ENCODE results near the gene RGS11. TPM values are rescaled to one million over a fixed set of nuclear protein-coding genes. Genes with fewer than 3 reads are reported as not detected.
A peak's percentile ranks its signal among the peaks of the same experiment; 100 is the strongest.

RGS11 gene
- polyA plus RNA-seq, 1 donor (not counting 4 experiments of a cell fraction or from before 2014, with no cell fraction given) = not detected

- Histone ChIP-seq H3K4me1 (ENCODE audit: control insufficient read depth, extremely low read depth, insufficient read depth, low read length) (peaks cover 13% of the 10 kb centered on the region), H3K4me3 (ENCODE audit: control insufficient read depth in 2 of 3, extremely low read depth in 1 of 3, insufficient read depth in 2 of 3, low read depth in 1 of 3, low read length in 3 of 3) (peak overlapping the region; percentile 95 to 99 (median 98)), H3K9ac (ENCODE audit: control insufficient read depth, extremely low read depth, insufficient read depth, low read length) (no peak overlapping the region), H3K36me3 (ENCODE audit: control insufficient read depth in 2 of 2, extremely low read depth in 1 of 2, insufficient read depth in 2 of 2, low read length in 2 of 2) (peaks cover 10 to 16% of the 10 kb centered on the region in 2 experiments), H3K9me3 (ENCODE audit: control insufficient read depth, low read depth, low read length) (no peaks in the 10 kb centered on the region), H4K20me1 (ENCODE audit: control insufficient read depth, extremely low read depth, insufficient read depth, low read length) (peaks cover 12% of the 10 kb centered on the region), H3K27me3 (ENCODE audit: control insufficient read depth, extremely low read depth, insufficient read depth, low read length) (no peaks in the 10 kb centered on the region), H3K9me1 (ENCODE audit: control insufficient read depth, extremely low read depth, insufficient read depth, low read length) (no peaks in the 10 kb centered on the region), H3K4me2 (ENCODE audit: control insufficient read depth, extremely low read depth, insufficient read depth, low read depth, low read length) (peak overlapping the region; percentile 87), H3K27ac (ENCODE audit: control insufficient read depth, insufficient read depth, low read length) (no peak overlapping the region), H3K79me2 (ENCODE audit: control insufficient read depth, insufficient read depth, low read length) (peaks cover 39% of the 10 kb centered on the region), H2AFZ (ENCODE audit: control insufficient read depth, low read length) (peak overlapping the region; percentile 96)
- dilution Hi-C loops (cut with MboI; ENCODE audit: extremely low pct_ligation_motif_present, low sequenced_read_pairs) = no loop called here
- FAIRE-seq (no peak), DNase-seq (ENCODE audit: low read depth, low spot score) (no peak)
- TF ChIP-seq EZH2 (IDR thresholded peaks at IDR 0.05; ENCODE audit: low read length) = no peak
- no peak for TF ChIP-seq CTCF (optimal IDR thresholded peaks at IDR 0.05 in 1 of 3, IDR thresholded peaks at IDR 0.05 in 1 of 3, conservative IDR thresholded peaks at IDR 0.05 in 1 of 3; ENCODE audit: extremely low read depth in 1 of 3, insufficient read depth in 2 of 3, low read length in 3 of 3)
These were observed 45.9 kb downstream of the RGS11 start for GRCh38 chr16:229731-230281.

GRCh38 chr16:228852-229730 lies 46.7 kb downstream of the RGS11 start, which contains the start of gene LUC7L:
TSS of gene LUC7L (minus strand) at chr16:229449. CDS start at chr16:229339, 110 bp downstream.
- FAIRE-seq (no peak), DNase-seq (ENCODE audit: low read depth, low spot score) (no peak)
- H2AFZ ChIP-seq (ENCODE audit: control insufficient read depth, low read length) = peak within 1 kb of the TSS; percentile 96
- H4K20me1 ChIP-seq (ENCODE audit: control insufficient read depth, extremely low read depth, insufficient read depth, low read length) = peaks cover 15% of the 10 kb centered on the region
- H3K27me3 ChIP-seq (ENCODE audit: control insufficient read depth, extremely low read depth, insufficient read depth, low read length) = no peaks in the 10 kb centered on the region
- H3K9me3 ChIP-seq (ENCODE audit: control insufficient read depth, low read depth, low read length) = no peaks in the 10 kb centered on the region
- H3K4me1 ChIP-seq (ENCODE audit: control insufficient read depth, extremely low read depth, insufficient read depth, low read length) = peaks cover 13% of the 10 kb centered on the region
- peak within 1 kb of the TSS; percentile 94 for H3K9ac ChIP-seq (ENCODE audit: control insufficient read depth, extremely low read depth, insufficient read depth, low read length)
- H3K4me2 ChIP-seq (ENCODE audit: control insufficient read depth, extremely low read depth, insufficient read depth, low read depth, low read length) = peak within 1 kb of the TSS; percentile 87
- peak within 1 kb of the TSS; percentile 95 to 99 (median 98) for H3K4me3 ChIP-seq (ENCODE audit: control insufficient read depth in 2 of 3, extremely low read depth in 1 of 3, insufficient read depth in 2 of 3, low read depth in 1 of 3, low read length in 3 of 3)
- dilution Hi-C loops (cut with MboI; ENCODE audit: extremely low pct_ligation_motif_present, low sequenced_read_pairs) = no loop called here
- peaks cover 11 to 18% of the 10 kb centered on the region in 2 experiments for H3K36me3 ChIP-seq (ENCODE audit: control insufficient read depth in 2 of 2, extremely low read depth in 1 of 2, insufficient read depth in 2 of 2, low read length in 2 of 2)
- peak within 1 kb of the TSS; percentile 90 for H3K27ac ChIP-seq (ENCODE audit: control insufficient read depth, insufficient read depth, low read length)
- no peak for TF ChIP-seq EZH2 (IDR thresholded peaks at IDR 0.05; ENCODE audit: low read length)
- no peak for TF ChIP-seq CTCF (optimal IDR thresholded peaks at IDR 0.05 in 1 of 3, IDR thresholded peaks at IDR 0.05 in 1 of 3, conservative IDR thresholded peaks at IDR 0.05 in 1 of 3; ENCODE audit: extremely low read depth in 1 of 3, insufficient read depth in 2 of 3, low read length in 3 of 3)
- no peaks in the 10 kb centered on the region for H3K9me1 ChIP-seq (ENCODE audit: control insufficient read depth, extremely low read depth, insufficient read depth, low read length)
- H3K79me2 ChIP-seq (ENCODE audit: control insufficient read depth, insufficient read depth, low read length) = peaks cover 42% of the 10 kb centered on the region
